NCI-H82 treated with DMSO at 0.1 percent for 48 hours (cell line): ENCODE results near the gene IL17C.

Experiments used
- DNase-seq: peaks from one replicate; lab custom pipeline; 2025; ENCODE audit not compliant: unreplicated experiment; lab: John Stamatoyannopoulos, UW

IL17C gene

DNA sequence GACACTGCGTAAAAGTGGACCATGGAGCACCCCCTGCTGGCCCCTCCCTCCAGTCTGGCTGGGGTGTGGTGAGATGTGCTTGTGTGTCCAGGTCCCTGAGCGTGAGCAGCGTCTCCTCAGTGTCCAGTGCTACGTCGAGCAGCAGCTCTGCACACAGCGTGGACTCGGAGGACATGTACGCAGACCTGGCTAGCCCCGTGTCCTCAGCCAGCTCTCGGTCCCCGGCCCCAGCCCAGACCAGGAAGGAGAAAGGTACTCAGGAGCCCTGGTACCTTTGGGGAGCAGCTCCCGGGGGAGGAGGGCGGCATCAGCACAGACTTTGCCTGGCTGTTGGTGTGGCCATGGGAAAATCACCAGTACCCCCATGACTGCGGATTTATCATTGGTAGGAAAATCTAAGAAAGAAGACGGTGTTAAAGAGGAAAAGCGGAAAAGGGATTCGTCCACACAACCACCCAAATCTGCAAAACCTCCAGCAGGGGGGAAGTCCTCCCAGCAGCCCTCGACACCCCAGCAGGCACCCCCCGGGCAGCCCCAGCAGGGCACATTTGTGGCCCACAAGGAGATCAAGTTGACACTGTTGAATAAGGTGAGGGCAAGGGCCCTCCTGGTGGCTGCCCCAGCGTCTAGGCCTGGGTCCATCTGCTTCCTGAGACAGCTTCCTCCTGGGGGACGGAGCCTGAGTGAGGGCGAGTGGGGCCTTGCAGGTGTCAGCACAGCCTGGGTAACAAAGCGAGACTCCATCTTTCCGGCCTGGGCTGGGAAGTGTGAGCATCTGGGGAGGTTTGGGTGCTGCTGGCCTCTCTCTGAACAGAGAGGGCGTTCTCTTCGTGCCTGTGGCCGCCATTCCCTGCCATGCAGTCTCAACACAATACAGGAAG lies 10.6 kb upstream of the IL17C start:
- no peak for DNase-seq

DNA sequence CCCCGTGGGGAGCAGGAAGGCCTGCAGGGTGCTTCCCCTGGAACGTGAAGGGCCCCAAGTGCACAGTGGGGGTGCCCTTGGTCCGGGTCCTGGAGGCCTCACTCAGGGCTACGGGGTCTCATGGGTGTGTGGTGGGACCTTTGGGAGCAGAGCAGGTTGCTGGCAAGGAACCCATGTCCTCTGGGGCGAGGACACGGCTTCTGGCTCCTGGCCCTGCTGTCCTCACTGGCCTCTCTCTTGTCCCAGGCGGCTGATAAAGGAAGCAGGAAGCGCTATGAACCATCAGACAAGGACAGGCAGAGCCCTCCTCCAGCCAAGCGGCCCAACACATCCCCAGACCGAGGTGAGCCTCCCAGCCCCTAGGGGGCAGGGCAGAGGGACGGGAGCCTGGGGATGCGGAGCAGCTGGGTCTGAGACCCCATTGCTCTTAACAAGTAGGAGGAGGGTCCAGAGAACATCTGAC lies 9.8 kb upstream of the IL17C start:
- no peak for DNase-seq

DNA sequence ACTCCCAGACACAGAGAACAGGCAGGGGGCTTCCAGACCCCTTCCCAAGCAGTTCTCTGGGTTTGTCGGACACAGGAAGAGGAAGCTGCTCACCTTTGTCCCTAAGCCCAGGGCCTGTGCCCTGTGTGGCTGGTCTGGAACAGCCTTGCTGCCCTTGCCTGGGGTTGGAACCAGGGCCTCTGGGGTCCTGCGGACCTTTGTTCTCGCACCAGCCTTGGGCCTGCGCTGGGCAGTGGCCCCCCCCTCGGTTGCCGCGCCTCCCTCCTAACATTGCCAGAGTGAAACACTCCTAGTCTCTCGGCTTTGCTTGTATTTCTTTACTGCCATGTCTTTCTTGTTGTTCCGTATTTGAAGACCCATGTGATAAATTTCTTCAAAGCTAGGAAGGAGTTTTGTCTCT lies 8.5 kb upstream of the IL17C start:
- no peak for DNase-seq

GRCh38 chr16:88630433-88630832 lies 7.9 kb upstream of the IL17C start:
- DNase-seq: no peak

GRCh38 chr16:88630941-88631340 lies 7.4 kb upstream of the IL17C start:
- DNase-seq: no peak

DNA sequence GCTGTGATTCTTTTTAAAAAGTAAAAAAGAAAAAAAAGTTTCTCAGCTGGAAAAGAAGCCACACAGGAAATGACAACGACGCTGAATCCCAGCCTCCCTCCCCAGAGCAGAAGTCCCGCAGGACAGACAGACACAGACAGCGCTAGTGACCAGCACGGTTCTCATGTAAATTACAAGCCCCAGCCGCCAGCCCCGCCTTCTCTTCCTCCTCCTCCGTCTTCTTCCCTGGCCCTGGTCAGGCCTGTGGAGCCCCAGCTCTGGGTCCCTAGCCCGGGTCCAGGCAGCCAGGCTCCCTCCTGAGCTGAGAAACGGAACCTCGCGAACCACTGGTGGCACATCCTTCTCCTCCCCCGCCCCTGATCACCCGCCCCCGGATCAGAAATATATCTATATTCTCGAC lies 7.0 kb upstream of the IL17C start:
- no peak for DNase-seq

DNA sequence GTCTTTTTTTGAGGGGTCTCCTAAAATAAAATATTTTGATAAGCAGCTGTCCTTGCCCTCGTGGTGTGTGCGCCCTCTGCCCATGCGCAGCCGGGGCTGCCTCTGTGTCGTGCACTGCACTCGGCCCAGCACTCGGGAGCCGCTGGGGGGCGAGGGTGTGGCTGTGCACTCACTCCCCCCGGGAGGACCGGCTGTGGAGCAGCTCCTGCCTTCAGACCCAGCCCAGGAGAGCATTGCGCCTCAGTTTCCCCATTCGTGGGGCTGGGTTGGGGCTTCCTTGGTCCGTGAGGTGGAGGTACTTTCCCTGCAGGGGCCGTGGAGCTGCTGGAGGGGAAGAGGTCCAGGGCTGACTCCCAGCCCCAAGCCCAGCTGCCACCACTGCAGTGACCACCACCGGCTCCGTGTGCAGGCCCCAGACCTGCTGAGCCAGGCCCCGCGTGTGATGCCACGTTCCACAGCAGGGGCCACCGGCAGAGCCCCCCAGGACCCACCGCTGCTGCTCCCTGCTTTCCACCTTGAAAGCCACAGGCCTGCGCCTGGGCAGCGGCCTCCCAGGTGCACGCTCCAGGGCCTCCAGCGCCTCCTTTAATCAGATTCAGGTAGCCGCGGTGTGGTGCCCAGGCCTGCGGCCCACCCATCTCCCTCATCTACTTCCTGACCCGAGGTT lies 6.3 kb upstream of the IL17C start:
- DNase-seq: no peak

GRCh38 chr16:88632587-88632930 lies 5.8 kb upstream of the IL17C start:
- DNase-seq: no peak

GRCh38 chr16:88633684-88634140 lies 4.7 kb upstream of the IL17C start:
- DNase-seq: no peak

DNA sequence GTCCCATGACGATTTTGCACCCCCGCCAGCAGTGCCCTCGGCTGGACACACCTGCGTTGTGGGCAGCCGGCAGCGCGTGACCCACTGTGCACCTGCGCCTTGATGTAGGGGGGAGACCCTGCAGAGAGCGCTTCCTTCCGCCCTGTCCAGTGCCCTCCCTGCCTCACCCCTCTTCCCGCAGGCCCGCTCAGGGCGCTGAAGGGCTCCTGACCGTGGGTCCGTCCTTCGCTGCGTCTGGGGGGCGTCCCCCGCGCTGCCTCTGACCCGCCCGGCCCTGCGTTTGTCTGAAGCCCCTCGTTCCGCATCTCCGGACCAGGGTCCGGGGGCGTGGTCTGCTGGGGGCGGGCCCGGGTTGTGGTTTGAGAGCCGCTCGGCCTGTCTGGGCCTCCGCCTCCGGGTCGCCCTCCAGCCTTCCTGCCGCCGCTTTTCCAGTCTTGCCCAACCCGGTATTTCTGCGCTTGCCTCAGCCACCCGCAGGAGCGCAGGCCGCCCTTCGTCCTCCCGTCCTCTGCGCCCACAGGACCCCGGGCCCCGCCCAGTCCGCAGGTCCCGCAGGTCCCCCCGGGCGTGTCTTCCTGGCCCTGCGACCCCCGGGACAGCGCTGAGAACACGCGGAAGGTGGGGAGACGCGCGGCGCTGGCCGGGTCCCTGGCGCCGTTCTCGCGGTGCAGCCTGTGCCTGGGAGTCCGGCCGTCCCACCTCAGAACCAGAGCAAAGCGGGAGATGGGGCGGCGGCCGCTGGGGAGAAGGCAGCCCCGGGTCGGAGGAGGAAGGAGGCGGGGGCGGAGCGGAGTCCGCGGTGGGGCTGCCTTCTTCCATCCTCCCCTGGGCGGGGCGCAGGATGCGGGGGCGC lies 4.0 kb upstream of the IL17C start:
- no peak for DNase-seq

DNA sequence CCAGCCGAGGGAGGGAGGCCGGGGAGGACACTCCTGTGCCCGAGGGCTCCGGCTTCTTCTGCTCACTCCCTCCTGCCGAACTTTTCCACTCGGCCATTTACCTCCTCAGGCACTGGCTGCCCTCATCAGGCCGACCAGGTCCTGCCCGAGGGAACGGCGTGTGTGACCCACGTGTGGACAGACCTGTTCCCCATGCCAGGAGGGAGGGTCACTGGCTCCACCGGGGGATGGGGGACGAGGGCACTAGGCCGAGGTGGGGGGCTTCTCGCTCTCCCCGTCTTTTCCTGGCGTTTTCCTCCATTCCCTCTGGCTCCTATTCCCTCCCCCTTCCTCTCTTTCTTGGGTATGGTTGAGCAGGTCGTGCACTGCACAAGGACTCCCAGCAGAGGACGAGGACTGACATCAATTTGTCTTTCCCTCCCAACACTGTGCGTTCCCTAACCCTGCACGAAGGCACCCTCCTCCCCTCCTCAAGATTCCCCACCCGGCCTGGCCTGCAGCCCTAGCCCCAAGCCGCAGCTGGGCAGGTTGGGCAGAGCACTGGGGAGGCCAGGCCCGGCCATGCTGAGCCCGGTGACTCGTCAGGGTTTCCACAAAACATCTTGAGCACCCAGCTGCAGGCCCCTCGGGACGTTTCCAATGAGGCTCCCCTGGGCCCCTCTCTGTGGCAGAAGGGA lies 3.2 kb upstream of the IL17C start:
- no peak for DNase-seq

DNA sequence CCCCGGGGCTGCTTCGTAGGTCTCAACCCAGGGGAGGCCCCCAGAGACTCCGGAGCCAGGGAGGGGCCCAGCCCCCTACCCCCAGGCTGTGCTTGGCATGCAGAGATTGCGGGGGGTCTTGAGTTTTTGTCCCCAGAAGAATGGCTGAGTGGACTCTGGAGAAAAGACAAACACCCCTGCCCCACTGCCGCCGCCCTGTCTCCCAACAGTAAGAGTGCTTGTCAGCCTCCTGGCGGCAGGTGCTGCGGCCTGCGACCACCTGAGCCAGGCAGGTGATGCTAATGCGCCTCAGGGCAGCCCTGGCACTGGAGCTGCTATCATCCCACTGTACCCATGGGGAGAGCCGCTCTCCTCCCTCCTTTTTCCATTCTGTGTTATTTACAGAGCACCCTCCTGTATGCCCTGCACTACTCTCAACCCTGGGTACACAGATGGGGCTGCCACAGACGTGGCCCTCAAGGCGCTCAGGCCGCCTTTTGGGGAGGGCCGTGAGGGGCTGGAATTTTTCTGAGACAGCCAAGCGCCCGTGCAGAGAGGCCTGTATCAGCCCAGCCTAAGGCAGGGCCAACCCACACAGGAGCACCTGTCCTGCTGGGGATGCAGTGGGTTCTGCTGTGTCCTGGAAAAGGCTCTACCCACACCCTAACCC lies 2.6 kb upstream of the IL17C start:
- DNase-seq: no peak

DNA sequence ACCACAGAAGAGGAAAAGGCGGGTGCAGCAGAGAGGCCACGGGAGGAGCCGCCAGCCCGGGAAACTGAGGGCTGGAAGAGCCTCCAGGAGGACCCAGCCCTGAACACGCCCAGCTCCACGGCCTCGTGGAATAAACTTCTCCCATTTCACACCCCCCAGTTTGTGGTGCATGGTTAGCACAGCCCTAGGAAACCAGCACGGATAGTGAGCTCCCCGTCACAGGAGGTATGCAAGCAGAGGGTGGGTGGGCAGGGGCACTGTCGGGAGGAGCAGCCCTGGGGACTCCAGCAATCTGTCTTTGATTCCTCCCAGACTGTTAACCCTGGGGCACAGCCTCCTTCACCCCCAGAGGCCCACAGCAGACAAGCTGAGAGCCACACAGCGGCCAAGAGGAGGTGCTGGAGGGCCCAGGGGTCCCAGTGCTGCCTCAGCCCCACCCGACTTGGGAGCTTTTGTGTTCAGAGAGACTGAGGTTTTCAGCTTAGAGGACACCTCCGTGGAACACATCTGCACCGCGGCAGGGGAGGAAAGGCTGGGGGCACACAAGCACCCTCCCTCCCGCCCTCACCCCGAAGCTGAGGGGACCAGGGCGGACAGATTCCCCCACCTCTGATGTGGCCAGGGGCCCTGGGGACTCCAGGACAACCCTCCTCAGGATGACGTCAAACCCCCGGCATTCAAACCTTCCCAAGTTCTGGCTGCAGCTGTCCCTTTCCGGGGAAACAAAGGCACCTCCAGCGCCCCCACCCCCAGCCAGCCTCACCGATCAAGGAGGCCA lies 1.7 kb upstream of the IL17C start:
- DNase-seq: no peak

DNA sequence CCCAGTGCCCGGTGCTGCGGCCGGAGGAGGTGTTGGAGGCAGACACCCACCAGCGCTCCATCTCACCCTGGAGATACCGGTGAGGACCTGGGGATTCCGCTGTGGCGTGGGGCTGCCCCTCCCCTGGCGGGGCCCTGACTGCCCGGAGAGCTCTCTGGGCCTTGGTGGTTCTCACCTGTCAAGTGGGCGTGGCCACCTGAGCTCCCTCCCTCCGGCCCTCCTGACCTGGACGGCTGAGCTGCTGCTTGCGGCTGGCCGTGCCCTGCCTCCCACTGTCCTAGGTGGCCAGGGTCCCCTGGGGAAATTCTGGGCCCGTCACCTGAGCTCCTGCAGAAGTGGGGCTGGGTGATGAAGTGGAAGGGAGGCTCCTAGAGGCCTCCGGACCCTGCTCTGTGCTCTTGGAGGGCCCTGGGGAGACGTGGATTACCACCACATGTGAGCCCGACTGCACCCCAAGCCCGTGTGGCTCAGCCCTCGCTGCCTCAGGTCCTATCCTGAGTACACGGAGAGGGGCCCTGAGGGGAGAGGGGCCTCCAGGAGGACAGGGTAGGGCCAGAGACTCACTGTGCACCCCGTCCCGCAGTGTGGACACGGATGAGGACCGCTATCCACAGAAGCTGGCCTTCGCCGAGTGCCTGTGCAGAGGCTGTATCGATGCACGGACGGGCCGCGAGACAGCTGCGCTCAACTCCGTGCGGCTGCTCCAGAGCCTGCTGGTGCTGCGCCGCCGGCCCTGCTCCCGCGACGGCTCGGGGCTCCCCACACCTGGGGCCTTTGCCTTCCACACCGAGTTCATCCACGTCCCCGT lies 1.1 kb downstream of the IL17C start:
- DNase-seq: no peak

- no peak for DNase-seq
These were observed 1.7 kb downstream of the IL17C start for GRCh38 chr16:88640039-88640495.

GRCh38 chr16:88640498-88641247 lies 2.3 kb downstream of the IL17C start:
- DNase-seq: no peak

- no peak for DNase-seq
These were observed 4.7 kb downstream of the IL17C start for GRCh38 chr16:88642881-88643643.

DNA sequence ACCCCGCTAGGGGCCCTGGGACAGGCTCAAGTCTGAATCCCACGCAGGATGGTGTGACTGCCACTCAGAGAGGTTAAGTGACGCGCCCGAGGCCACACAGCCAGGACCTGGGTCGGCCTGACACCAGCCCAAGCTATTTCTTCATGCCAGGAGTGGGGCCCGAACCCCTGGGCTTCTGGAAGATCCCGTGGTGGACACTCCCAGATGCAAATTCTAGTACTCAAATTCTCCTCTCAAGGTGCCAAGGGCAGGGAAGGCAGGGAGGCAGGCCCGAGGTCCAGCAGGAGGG lies 5.2 kb downstream of the IL17C start:
- no peak for DNase-seq
